ENCODE measurements around the gene ULBP3. TPM values are rescaled to one million over a fixed set of nuclear protein-coding genes. Genes with fewer than 3 reads are reported as not detected.

ULBP3 gene
- polyA plus RNA-seq, 1 of the 3 experiments (the other 2 are of a cell fraction), result 4.6 TPM

- Histone ChIP-seq H3F3A (replicated peaks; ENCODE audit: insufficient read depth) (no peaks in the 10 kb centered on the region), H3K79me2 (ENCODE audit: insufficient read depth) (no peaks in the 10 kb centered on the region), H3K4me2 (no peak overlapping the region), H3K36me3 (replicated peaks in 1 of 2; ENCODE audit: control insufficient read depth in 1 of 2, insufficient read depth in 2 of 2, low read length in 1 of 2) (no peaks in the 10 kb centered on the region), H4K20me1 (ENCODE audit: insufficient read depth) (no peaks in the 10 kb centered on the region), H3K4me1 (ENCODE audit: control insufficient read depth in 1 of 2, insufficient read depth in 2 of 2, low read depth in 1 of 2, low read length in 1 of 2) (no peaks in the 10 kb centered on the region), H3K9ac (no peak overlapping the region), H3K9me3 (no peaks in the 10 kb centered on the region), H3K27ac (ENCODE audit: low read depth in 2 of 2, low read length in 1 of 2) (no peak overlapping the region), H3K9me2 (no peaks in the 10 kb centered on the region), H3K4me3 (ENCODE audit: low read depth in 2 of 2, low read length in 1 of 2) (no peak overlapping the region), H2AFZ (ENCODE audit: low read depth) (no peak overlapping the region), H3K27me3 (ENCODE audit: insufficient read depth) (peaks cover 45% of the 10 kb centered on the region)
- ChIA-PET CTCF (no interaction called here), POLR2A (no interaction called here)
- no peak for DNase-seq
- TF ChIP-seq NFIC (IDR thresholded peaks at IDR 0.05; ENCODE audit: borderline replicate concordance) (no peak), ELF1 (IDR thresholded peaks at IDR 0.05) (no peak), SMC3 (IDR thresholded peaks at IDR 0.05; ENCODE audit: low read depth, low read length) (no peak), GABPA (IDR thresholded peaks at IDR 0.05; ENCODE audit: low read depth) (no peak), ZBTB33 (IDR thresholded peaks at IDR 0.05; ENCODE audit: borderline replicate concordance, low read depth) (no peak), FOXM1 (IDR thresholded peaks at IDR 0.05; ENCODE audit: low read depth) (no peak), CHD2 (IDR thresholded peaks at IDR 0.05; ENCODE audit: low read length, partially characterized antibody) (no peak), RXRA (IDR thresholded peaks at IDR 0.05; ENCODE audit: borderline replicate concordance, low read depth) (no peak), GATA2 (CRISPR knock-in tag; IDR thresholded peaks at IDR 0.05) (no peak), USF2 (IDR thresholded peaks at IDR 0.05; ENCODE audit: borderline replicate concordance, low read depth, low read length) (no peak), TEAD4 (IDR thresholded peaks at IDR 0.05; ENCODE audit: borderline replicate concordance, insufficient read depth) (no peak), IRF3 (IDR thresholded peaks at IDR 0.05; ENCODE audit: low read depth, low read length) (no peak), RFX5 (IDR thresholded peaks at IDR 0.05; ENCODE audit: low read length) (no peak), EZH2phosphoT487 (IDR thresholded peaks at IDR 0.05; ENCODE audit: borderline replicate concordance, low read depth) (no peak), MXI1 (IDR thresholded peaks at IDR 0.05; ENCODE audit: low read depth, low read length) (no peak)
- TF ChIP-seq, protein P1, sequence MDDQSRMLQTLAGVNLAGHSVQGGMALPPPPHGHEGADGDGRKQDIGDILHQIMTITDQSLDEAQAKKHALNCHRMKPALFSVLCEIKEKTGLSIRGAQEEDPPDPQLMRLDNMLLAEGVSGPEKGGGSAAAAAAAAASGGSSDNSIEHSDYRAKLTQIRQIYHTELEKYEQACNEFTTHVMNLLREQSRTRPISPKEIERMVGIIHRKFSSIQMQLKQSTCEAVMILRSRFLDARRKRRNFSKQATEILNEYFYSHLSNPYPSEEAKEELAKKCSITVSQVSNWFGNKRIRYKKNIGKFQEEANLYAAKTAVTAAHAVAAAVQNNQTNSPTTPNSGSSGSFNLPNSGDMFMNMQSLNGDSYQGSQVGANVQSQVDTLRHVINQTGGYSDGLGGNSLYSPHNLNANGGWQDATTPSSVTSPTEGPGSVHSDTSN (IDR thresholded peaks at IDR 0.05), result no peak
- TF ChIP-seq, protein P2, sequence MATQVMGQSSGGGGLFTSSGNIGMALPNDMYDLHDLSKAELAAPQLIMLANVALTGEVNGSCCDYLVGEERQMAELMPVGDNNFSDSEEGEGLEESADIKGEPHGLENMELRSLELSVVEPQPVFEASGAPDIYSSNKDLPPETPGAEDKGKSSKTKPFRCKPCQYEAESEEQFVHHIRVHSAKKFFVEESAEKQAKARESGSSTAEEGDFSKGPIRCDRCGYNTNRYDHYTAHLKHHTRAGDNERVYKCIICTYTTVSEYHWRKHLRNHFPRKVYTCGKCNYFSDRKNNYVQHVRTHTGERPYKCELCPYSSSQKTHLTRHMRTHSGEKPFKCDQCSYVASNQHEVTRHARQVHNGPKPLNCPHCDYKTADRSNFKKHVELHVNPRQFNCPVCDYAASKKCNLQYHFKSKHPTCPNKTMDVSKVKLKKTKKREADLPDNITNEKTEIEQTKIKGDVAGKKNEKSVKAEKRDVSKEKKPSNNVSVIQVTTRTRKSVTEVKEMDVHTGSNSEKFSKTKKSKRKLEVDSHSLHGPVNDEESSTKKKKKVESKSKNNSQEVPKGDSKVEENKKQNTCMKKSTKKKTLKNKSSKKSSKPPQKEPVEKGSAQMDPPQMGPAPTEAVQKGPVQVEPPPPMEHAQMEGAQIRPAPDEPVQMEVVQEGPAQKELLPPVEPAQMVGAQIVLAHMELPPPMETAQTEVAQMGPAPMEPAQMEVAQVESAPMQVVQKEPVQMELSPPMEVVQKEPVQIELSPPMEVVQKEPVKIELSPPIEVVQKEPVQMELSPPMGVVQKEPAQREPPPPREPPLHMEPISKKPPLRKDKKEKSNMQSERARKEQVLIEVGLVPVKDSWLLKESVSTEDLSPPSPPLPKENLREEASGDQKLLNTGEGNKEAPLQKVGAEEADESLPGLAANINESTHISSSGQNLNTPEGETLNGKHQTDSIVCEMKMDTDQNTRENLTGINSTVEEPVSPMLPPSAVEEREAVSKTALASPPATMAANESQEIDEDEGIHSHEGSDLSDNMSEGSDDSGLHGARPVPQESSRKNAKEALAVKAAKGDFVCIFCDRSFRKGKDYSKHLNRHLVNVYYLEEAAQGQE (IDR thresholded peaks at IDR 0.05; ENCODE audit: low read depth, low read length), result no peak
- whole genome bisulfite sequencing (ENCODE audit: low lambda C conversion rate), result 47% methylated on average over 14 of the region's 14 CpGs
These were observed 10.6 kb downstream of the ULBP3 start for GRCh38 chr6:150058231-150058792.
